Activated naive CD8-positive, alpha-beta T cell treated with anti-CD3 and anti-CD28 coated beads, Interleukin-2, amount 10 ng/mL, durations not matched to agents 7 days and 5 days (primary cell): ENCODE data around the gene SAMMSON. TPM values are rescaled to one million over a fixed set of nuclear protein-coding genes. Genes with fewer than 3 reads are reported as not detected.

Experiments used
- ATAC-seq: fragments of 150-1000 bp; cut with Tn5 transposase; one replicate; pipeline ENCODE4 v1.10.0; 2021; ENCODE audit warnings: low read depth, moderate library complexity
- POLR2A ChIA-PET: fragments of 350-600 bp; sonication (Branson Sonifier 250); formaldehyde crosslinking; loops from one replicate; lab custom pipeline; 2021; ENCODE audit warnings: antibody characterized with exemption; lab: Charles Lee
- DNase-seq: peaks from one replicate; pipeline ENCODE4 v3.0.0; 2021
- H3K27ac Mint-ChIP-seq: one replicate; pipeline ENCODE4 v1.8.0; 2022; ENCODE audit warnings: mild to moderate bottlenecking, mixed read lengths
- H3K27me3 Mint-ChIP-seq: one replicate; pipeline ENCODE4 v1.8.0; 2022; ENCODE audit warnings: mild to moderate bottlenecking, moderate library complexity, mixed read lengths
- H3K36me3 Mint-ChIP-seq: one replicate; pipeline ENCODE4 v1.8.0; 2021; ENCODE audit warnings: mild to moderate bottlenecking, mixed read lengths
- H3K4me1 Mint-ChIP-seq: one replicate; pipeline ENCODE4 v1.8.0; 2021; ENCODE audit warnings: mixed read lengths
- H3K4me3 Mint-ChIP-seq: one replicate; pipeline ENCODE4 v1.8.0; 2022; ENCODE audit warnings: mild to moderate bottlenecking, moderate library complexity, mixed read lengths
- H3K9me3 Mint-ChIP-seq: one replicate; pipeline ENCODE4 v1.8.0; 2021; ENCODE audit warnings: mixed read lengths
- total RNA-seq, 2 experiments: library from RNA; stranded (reverse); gene quantifications; one replicate each; pipeline ENCODE4 v1.2.3, GENCODE V29; 2021

The SAMMSON gene
- total RNA-seq, 2 experiments from 2014 or later, result not detected

GRCh38 chr3:70042641-70043040 lies 43.1 kb downstream of the SAMMSON start:
- DNase-seq, result no peak
- Mint-ChIP-seq H3K27me3 (peaks cover 3% of the 10 kb centered on the region), H3K4me3 (no peak overlapping the region), H3K4me1 (no peaks in the 10 kb centered on the region), H3K27ac (no peak overlapping the region), H3K36me3 (no peaks in the 10 kb centered on the region), H3K9me3 (no peaks in the 10 kb centered on the region)
- no peak for ATAC-seq
- POLR2A ChIA-PET, result no interaction called here

DNA sequence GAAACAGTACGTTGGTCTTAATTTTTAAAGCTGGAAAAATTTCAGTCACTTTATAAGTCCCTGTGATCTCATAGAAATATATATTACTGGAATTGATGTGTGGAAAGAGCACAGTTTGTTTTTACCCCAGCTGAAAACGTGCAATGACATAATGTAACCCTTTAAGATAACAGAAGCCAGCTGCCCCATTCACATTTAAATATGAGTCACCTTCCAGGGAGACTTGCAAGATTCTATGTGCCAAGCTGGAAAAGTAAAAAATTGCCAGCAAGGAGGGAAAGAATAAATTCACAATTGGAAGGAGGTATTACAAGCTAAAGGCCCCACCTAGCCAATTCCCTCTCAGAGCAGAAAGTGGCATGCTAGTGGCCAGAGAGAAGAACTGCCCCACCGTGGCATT lies 50.2 kb downstream of the SAMMSON start:
- no peak overlapping the region for H3K27ac Mint-ChIP-seq
- H3K4me1 Mint-ChIP-seq, result no peaks in the 10 kb centered on the region
- H3K27me3 Mint-ChIP-seq, result peaks cover 3% of the 10 kb centered on the region
- no peaks in the 10 kb centered on the region for H3K36me3 Mint-ChIP-seq
- no peaks in the 10 kb centered on the region for H3K9me3 Mint-ChIP-seq
- DNase-seq (no peak), ATAC-seq (no peak)
- POLR2A ChIA-PET, result no interaction called here
- no peak overlapping the region for H3K4me3 Mint-ChIP-seq

- H3K27me3 Mint-ChIP-seq, result peaks cover 8% of the 10 kb centered on the region
- ATAC-seq (no peak), DNase-seq (no peak)
- no peaks in the 10 kb centered on the region for H3K4me1 Mint-ChIP-seq
- POLR2A ChIA-PET, result no interaction called here
- H3K9me3 Mint-ChIP-seq, result no peaks in the 10 kb centered on the region
- no peak overlapping the region for H3K4me3 Mint-ChIP-seq
- no peak overlapping the region for H3K27ac Mint-ChIP-seq
- no peaks in the 10 kb centered on the region for H3K36me3 Mint-ChIP-seq
Observed at GRCh38 chr3:70053293-70053692, 53.8 kb downstream of the SAMMSON start.

DNA sequence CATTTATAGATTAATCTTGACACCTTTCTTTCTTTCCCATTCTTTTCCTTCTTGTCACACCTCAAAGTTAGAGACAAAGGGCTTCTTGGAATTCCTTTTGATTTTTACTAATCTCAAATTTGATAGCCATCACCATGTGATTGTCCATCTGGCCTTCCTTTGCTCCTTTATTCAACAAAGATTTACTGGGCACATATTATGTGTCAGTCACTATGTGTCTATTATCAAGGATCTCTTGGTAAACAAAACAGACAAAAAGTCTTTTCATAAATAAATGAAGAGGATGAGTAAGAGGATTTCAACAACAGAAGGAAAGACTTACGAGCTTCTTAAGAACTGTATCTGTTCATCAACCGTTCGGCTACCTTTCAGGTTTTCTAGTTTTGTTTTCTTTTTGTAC lies 56.5 kb downstream of the SAMMSON start:
- Mint-ChIP-seq H3K9me3 (no peaks in the 10 kb centered on the region), H3K4me3 (no peak overlapping the region), H3K27ac (no peak overlapping the region), H3K4me1 (no peaks in the 10 kb centered on the region), H3K36me3 (no peaks in the 10 kb centered on the region), H3K27me3 (peaks cover 10% of the 10 kb centered on the region)
- DNase-seq (no peak), ATAC-seq (no peak)
- POLR2A ChIA-PET, result no interaction called here

DNA sequence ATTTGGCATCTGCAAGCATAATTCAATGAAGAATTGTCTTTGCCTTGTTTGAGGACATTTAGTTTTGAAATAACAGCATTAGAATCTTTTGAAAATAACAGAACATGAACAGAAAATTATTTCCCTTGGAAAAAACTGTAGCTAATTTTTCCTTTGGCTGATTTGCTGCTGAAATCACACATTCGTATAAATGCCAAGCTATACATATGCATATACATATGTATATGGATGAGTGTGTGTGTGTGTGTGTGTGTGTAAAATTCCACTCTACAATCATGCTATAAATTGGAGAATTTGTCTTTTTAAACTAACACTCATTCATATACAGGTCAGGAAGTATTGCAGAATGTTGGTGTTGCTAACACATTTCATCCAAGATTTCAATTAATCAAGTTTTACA lies 57.9 kb downstream of the SAMMSON start:
- Mint-ChIP-seq H3K9me3 (no peaks in the 10 kb centered on the region), H3K36me3 (no peaks in the 10 kb centered on the region), H3K4me1 (no peaks in the 10 kb centered on the region), H3K4me3 (no peak overlapping the region), H3K27ac (no peak overlapping the region), H3K27me3 (peaks cover 10% of the 10 kb centered on the region)
- POLR2A ChIA-PET, result no interaction called here
- no peak for DNase-seq
- no peak for ATAC-seq

DNA sequence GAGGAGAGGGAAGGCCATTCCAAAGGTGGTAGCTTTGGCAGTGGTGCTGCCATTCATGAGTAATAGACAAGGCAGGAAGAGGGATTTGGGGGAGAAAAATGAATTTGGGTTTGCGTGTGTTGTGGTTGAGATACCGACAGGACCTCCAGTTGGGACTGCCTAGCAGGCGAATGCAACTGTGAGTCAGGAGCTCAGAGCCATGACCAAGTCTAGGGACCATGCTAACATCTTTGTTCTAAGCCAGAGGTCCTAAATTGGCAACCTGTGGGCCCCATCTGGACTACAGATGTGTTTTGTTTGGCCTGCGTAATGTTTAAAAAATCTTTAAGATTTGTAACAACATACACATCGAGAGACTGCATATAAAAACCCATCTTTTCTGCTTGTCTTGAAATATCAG lies 61.6 kb downstream of the SAMMSON start:
- ATAC-seq, result no peak
- Mint-ChIP-seq H3K4me1 (no peaks in the 10 kb centered on the region), H3K4me3 (no peak overlapping the region)

GRCh38 chr3:70064194-70064779 lies 64.8 kb downstream of the SAMMSON start:
- Mint-ChIP-seq H3K4me3 (no peak overlapping the region), H3K9me3 (no peaks in the 10 kb centered on the region), H3K4me1 (no peaks in the 10 kb centered on the region), H3K27ac (no peak overlapping the region), H3K27me3 (peaks cover 6% of the 10 kb centered on the region), H3K36me3 (no peaks in the 10 kb centered on the region)
- DNase-seq (no peak), ATAC-seq (no peak)
- POLR2A ChIA-PET, result no interaction called here

More for the DNA sequence above, 61.6 kb downstream of the SAMMSON start:
- H3K27me3 Mint-ChIP-seq, result peaks cover 8% of the 10 kb centered on the region
- no peaks in the 10 kb centered on the region for H3K9me3 Mint-ChIP-seq
- DNase-seq, result no peak
- POLR2A ChIA-PET, result no interaction called here
- H3K27ac Mint-ChIP-seq, result no peak overlapping the region
- H3K36me3 Mint-ChIP-seq, result no peaks in the 10 kb centered on the region

- POLR2A ChIA-PET, result no interaction called here
- H3K4me3 Mint-ChIP-seq, result no peak overlapping the region
- H3K9me3 Mint-ChIP-seq, result no peaks in the 10 kb centered on the region
Observed at GRCh38 chr3:70065696-70066253, 66.2 kb downstream of the SAMMSON start.

DNA sequence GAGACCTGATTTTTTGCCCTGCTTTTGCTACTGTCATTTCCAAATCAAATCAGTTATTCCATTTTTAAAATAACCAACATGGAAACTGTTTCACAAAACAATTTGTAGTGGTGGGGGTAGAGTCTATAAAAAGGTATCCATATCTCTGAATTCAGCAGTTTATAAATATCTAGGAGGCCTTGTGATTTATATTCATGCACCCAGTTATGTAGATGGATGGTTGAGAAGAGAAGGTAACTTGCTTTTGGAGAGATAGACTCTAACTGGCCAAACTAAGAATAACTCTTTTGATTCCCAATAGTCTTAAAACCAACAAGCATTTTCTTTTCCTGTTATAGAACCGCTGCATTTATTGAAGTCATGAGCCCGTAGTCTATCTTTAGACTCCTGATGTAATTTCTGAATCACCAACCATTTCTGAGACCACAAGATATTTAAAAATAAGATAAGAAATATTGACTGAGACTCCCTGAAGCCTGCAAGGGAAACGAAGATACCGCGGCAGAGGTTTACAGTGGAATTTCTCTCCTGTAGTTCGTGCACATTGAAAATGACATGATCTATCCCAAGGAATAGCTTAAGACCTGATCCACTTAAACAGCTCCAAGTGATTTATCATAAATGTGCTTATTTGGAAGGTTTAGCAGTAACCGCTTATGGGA lies 68.5 kb downstream of the SAMMSON start:
- POLR2A ChIA-PET, result no interaction called here
- Mint-ChIP-seq H3K36me3 (no peaks in the 10 kb centered on the region), H3K9me3 (no peaks in the 10 kb centered on the region), H3K4me3 (no peak overlapping the region), H3K27ac (no peak overlapping the region), H3K4me1 (no peaks in the 10 kb centered on the region), H3K27me3 (peaks cover 37% of the 10 kb centered on the region)
- no peak for ATAC-seq
- no peak for DNase-seq

More at GRCh38 chr3:70065696-70066253, 66.2 kb downstream of the SAMMSON start:
- H3K27me3 Mint-ChIP-seq, result peaks cover 18% of the 10 kb centered on the region
- no peaks in the 10 kb centered on the region for H3K36me3 Mint-ChIP-seq
- DNase-seq, result no peak
- ATAC-seq, result no peak
- no peak overlapping the region for H3K27ac Mint-ChIP-seq
- H3K4me1 Mint-ChIP-seq, result no peaks in the 10 kb centered on the region

DNA sequence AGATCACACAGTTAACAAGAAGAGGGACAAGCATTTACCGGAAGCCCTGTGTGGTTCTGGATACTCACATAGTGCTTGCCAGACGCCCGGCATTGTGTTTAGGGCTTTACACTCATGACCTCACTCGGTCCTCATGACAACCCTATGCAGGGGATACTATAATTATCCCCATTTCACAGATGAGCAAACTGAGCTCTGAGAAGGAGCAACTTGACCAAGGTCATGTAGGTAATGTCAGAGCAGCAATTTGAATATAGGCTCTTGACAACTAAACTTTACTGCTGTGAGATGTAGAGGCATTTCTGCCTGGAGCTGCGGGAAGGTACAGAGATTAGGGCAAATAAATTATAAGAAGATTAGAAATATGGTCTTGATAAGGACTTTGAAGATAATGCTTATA lies 70.0 kb downstream of the SAMMSON start:
- H3K9me3 Mint-ChIP-seq, result no peaks in the 10 kb centered on the region
- no peak overlapping the region for H3K27ac Mint-ChIP-seq
- POLR2A ChIA-PET, result no interaction called here
- no peaks in the 10 kb centered on the region for H3K36me3 Mint-ChIP-seq
- ATAC-seq (no peak), DNase-seq (no peak)
- H3K4me3 Mint-ChIP-seq, result no peak overlapping the region
- peaks cover 41% of the 10 kb centered on the region for H3K27me3 Mint-ChIP-seq
- H3K4me1 Mint-ChIP-seq, result no peaks in the 10 kb centered on the region

DNA sequence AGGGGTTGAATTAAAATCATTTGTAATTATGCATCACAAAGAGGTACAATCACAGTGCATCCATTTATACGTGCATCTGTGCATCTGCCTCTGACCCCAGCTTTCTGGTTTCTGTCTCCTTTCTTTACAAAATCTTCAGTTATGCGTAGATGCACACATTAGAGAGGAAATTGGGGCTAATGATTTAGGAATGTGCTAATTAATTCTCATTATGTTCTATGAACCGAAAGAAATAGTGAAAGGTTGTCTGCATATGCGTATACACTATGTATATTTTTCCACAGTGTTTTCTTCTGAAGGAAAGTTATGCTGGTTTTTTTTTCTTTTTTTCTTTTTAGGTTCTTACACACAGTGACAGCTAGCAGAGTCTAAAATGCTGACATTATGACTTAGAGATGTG lies 71.6 kb downstream of the SAMMSON start:
- POLR2A ChIA-PET, result no interaction called here
- DNase-seq (no peak), ATAC-seq (no peak)
- no peak overlapping the region for H3K27ac Mint-ChIP-seq
- no peaks in the 10 kb centered on the region for H3K4me1 Mint-ChIP-seq
- H3K4me3 Mint-ChIP-seq, result no peak overlapping the region
- no peaks in the 10 kb centered on the region for H3K36me3 Mint-ChIP-seq
- H3K9me3 Mint-ChIP-seq, result no peaks in the 10 kb centered on the region
- H3K27me3 Mint-ChIP-seq, result peaks cover 42% of the 10 kb centered on the region

DNA sequence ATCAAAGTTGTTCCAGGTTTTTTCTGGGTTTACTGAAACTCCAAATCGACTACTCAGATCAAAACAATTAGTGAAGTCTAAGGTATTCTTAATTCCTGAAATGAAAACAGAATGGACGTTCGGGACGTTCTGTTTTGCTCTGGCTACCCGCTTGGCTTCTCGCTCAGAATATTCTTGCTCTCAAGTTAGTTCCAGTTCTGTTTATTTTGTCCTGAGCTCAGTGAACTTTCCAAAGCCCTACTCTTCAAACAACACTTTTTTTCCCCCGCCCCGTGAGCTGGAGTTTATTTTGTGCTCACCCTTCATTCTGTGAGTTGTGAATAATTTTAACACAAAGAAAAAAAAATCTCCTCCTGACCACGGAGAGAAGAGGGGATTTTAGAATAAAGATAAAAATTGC lies 72.6 kb downstream of the SAMMSON start:
- POLR2A ChIA-PET, result no interaction called here
- Mint-ChIP-seq H3K9me3 (no peaks in the 10 kb centered on the region), H3K27me3 (peaks cover 42% of the 10 kb centered on the region), H3K27ac (no peak overlapping the region), H3K36me3 (no peaks in the 10 kb centered on the region), H3K4me1 (no peaks in the 10 kb centered on the region), H3K4me3 (no peak overlapping the region)
- no peak for DNase-seq
- no peak for ATAC-seq

DNA sequence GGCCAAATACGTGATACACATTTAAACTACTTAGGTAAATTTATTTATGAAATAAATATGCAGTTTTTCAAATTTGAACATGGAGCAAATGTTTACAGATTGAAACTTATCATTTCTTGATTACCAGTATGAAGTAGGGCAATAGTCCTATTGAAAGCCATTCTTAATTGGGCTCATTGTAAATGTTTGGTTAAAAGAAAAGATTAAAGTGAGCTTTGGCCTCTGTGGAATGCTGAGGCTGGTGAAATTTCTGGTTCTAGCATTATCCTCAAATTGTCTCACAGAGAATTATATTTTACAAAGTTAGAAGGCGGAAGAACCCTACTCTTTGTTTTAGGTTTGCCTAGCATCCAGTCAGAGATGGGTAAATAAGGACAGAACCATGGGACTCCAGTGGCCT lies 73.2 kb downstream of the SAMMSON start:
- ATAC-seq (no peak), DNase-seq (no peak)
- Mint-ChIP-seq H3K27me3 (peaks cover 41% of the 10 kb centered on the region), H3K36me3 (no peaks in the 10 kb centered on the region), H3K4me3 (no peak overlapping the region), H3K9me3 (no peaks in the 10 kb centered on the region), H3K4me1 (no peaks in the 10 kb centered on the region), H3K27ac (no peak overlapping the region)
- POLR2A ChIA-PET, result no interaction called here

DNA sequence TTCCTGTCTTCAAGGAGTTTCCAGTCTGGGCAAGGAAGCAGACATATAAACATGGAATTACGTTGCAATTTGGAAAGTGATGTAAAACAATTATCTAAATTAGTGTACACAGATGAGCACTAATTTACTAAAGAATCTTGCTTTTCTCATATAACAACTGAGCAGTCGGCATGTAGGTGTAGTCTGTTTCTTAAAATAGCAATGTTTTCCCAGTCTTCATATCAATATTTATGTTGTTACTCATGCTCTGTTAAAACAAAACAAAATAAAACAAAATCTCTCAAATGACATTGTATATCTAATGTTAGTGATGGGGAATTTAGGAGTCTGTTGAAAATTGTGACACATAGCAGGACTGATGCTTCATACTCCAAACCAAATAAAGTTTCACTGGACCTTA lies 75.6 kb downstream of the SAMMSON start:
- Mint-ChIP-seq H3K36me3 (no peaks in the 10 kb centered on the region), H3K27me3 (peaks cover 34% of the 10 kb centered on the region), H3K27ac (no peak overlapping the region), H3K9me3 (no peaks in the 10 kb centered on the region), H3K4me1 (no peaks in the 10 kb centered on the region), H3K4me3 (no peak overlapping the region)
- ATAC-seq, result no peak
- DNase-seq, result no peak
- POLR2A ChIA-PET, result interaction anchor here (0.7 kb wide), 1 partner anchor 29 kb away, joined by 3 read pairs; no protein-coding TSS in a partner anchor
